ENCODE measurements around the gene RMND1.

GRCh38 chr6:151493161-151493803 is 41.4 kb upstream of the RMND1 start:
- TF ChIP-seq FOXM1 (IDR thresholded peaks at IDR 0.05; ENCODE audit: borderline replicate concordance) (no peak), SP1 (IDR thresholded peaks at IDR 0.05) (no peak)
